ENCODE results near the gene OR7A10. TPM values are rescaled to one million over a fixed set of nuclear protein-coding genes. Genes with fewer than 3 reads are reported as not detected.

Gene OR7A10
- not detected in 2 replicates for total RNA-seq

GRCh38 chr19:14848822-14849221 lies at the start of gene OR7A10:
TSS of gene OR7A10 (minus strand) at chr19:14848922. CDS start at chr19:14841877, 7,045 bp downstream.

GRCh38 chr19:14886032-14886431 lies 37.3 kb upstream of the OR7A10 start, which contains the start of gene OR7A17:
TSS of gene OR7A17 (minus strand) at chr19:14886132. CDS start at chr19:14881355, 4,777 bp downstream.

GRCh38 chr19:14835011-14835410 lies 13.7 kb downstream of the OR7A10 start, which contains the start of the genes OR7A5 and OR7C1:
TSS of gene OR7A5 (minus strand) at chr19:14835185. CDS start at chr19:14828241, 6,944 bp downstream.
TSS of gene OR7C1 (minus strand) at chr19:14835185. CDS start at chr19:14800136, 35,049 bp downstream.

Other genes with a start within 250 kb of the OR7A10 start
- gene ADGRE3, start 174.1 kb downstream of the OR7A10 start, total RNA-seq, result not detected in 2 replicates
- 4.5 and 6.7 TPM in 2 replicates for gene ZNF333, start 158.9 kb downstream of the OR7A10 start, total RNA-seq
- gene ADGRE2, start 70.4 kb downstream of the OR7A10 start, total RNA-seq, result 0.21 and 0.48 TPM in 2 replicates
- gene OR7A5, start 13.7 kb downstream of the OR7A10 start, total RNA-seq, result not detected in 2 replicates
- gene OR7C1, start 13.7 kb downstream of the OR7A10 start, total RNA-seq, result under 0.01 TPM in 1 of 2 replicates, not detected in the other
- gene OR7A17, start 37.2 kb upstream of the OR7A10 start, total RNA-seq, result not detected in 2 replicates
- gene OR7C2, start 92.6 kb upstream of the OR7A10 start, total RNA-seq, result not detected in 2 replicates
- gene SLC1A6, start 130.9 kb upstream of the OR7A10 start, total RNA-seq, result not detected in 2 replicates
- gene CASP14, start 200.6 kb upstream of the OR7A10 start, total RNA-seq, result 0.21 and 0.72 TPM in 2 replicates
- not detected in 2 replicates for gene OR1I1, start 233.3 kb upstream of the OR7A10 start, total RNA-seq

Data from tracheal epithelial cell (primary cell).